HEK293 (cell line): ENCODE results near the gene C10orf67.
A peak's percentile ranks its signal among the peaks of the same experiment; 100 is the strongest.
"Not testable (repeated sequence)": the region's sequence is repeated elsewhere in the genome, so short reads cannot be mapped to it uniquely, and the experiment has no call there.

Source experiments
- CTCF ChIA-PET: fragments of 350-600 bp; formaldehyde crosslinking; extraction: SDS; loops from one replicate; lab custom pipeline; 2021; ENCODE audit warnings: antibody characterized with exemption; lab: Yijun Ruan, JAX
- POLR2A ChIA-PET: fragments of 300-600 bp; formaldehyde crosslinking; extraction: SDS; loops from one replicate; lab custom pipeline; 2020; ENCODE audit warnings: antibody characterized with exemption, inconsistent platforms; lab: Yijun Ruan, JAX
- H3K27ac ChIP-seq: fragments of 200-500 bp; sonication (Bioruptor generic); 2 replicates; pipeline ENCODE4 v1.5.1; 2014; ENCODE audit warnings: low read depth, low read length, control low read depth, inconsistent platforms; ENCODE audit errors: extremely low read depth
- H3K36me3 ChIP-seq, 2 experiments: fragments of 200-500 bp in 1 of 2; sonication (Bioruptor generic) in 1 of 2; 1 replicate in 1 of 2; 2 replicates in 1 of 2; pipeline ENCODE4 v1.5.1; 2014 to 2017; ENCODE audit warnings: inconsistent platforms in 2 of 2, low read length in 2 of 2; ENCODE audit not compliant: control insufficient read depth in 2 of 2, insufficient read depth in 1 of 2
- H3K4me1 ChIP-seq: fragments of 200-500 bp; sonication (Bioruptor generic); 2 replicates; pipeline ENCODE4 v1.5.1; 2014; ENCODE audit warnings: mild to moderate bottlenecking, low read length, inconsistent platforms; ENCODE audit not compliant: control insufficient read depth, insufficient read depth
- H3K4me3 ChIP-seq: 2 replicates; pipeline ENCODE4 v1.5.1; 2011; ENCODE audit warnings: low read depth, mild to moderate bottlenecking, control low read depth, low read length, moderate library complexity
- H3K9me3 ChIP-seq: fragments of 200-500 bp; sonication (Bioruptor generic); 2 replicates; pipeline ENCODE4 v1.5.1; 2014; ENCODE audit warnings: low read depth, low read length, inconsistent platforms; ENCODE audit not compliant: control insufficient read depth, insufficient read depth
- HOXC10 ChIP-seq: sonication (generic); formaldehyde crosslinking; IDR thresholded peaks from 2 replicates; pipeline ENCODE4 v1.8.1; 2023; ENCODE audit warnings: mild to moderate bottlenecking, missing genetic modification reagents
- KLF1 ChIP-seq: fragments of 450-650 bp; formaldehyde crosslinking; IDR thresholded peaks from 2 replicates; pipeline ENCODE4 v1.5.1; 2016; ENCODE audit warnings: missing biosample characterization, missing genetic modification characterization
- KLF10 ChIP-seq: fragments of 450-650 bp; IDR thresholded peaks from 2 replicates; pipeline ENCODE4 v1.5.1; 2018; ENCODE audit warnings: missing biosample characterization, mild to moderate bottlenecking, missing genetic modification characterization
- MZF1 ChIP-seq: fragments of 450-650 bp; formaldehyde crosslinking; IDR thresholded peaks from 2 replicates; pipeline ENCODE4 v1.5.1; 2017; ENCODE audit warnings: missing biosample characterization, missing genetic modification characterization, borderline replicate concordance
- PRDM6 ChIP-seq: fragments of 450-650 bp; formaldehyde crosslinking; IDR thresholded peaks from 2 replicates; pipeline ENCODE4 v1.5.1; 2017; ENCODE audit warnings: missing biosample characterization, missing genetic modification characterization
- ZBTB10 ChIP-seq: fragments of 450-650 bp; formaldehyde crosslinking; IDR thresholded peaks from 2 replicates; pipeline ENCODE4 v1.5.1; 2016; ENCODE audit warnings: missing biosample characterization, missing genetic modification characterization
- ZNF10 ChIP-seq: fragments of 450-650 bp; formaldehyde crosslinking; IDR thresholded peaks from 2 replicates; pipeline ENCODE4 v1.5.1; 2017; ENCODE audit warnings: missing biosample characterization, missing genetic modification characterization
- ZNF19 ChIP-seq: fragments of 450-650 bp; formaldehyde crosslinking; IDR thresholded peaks from 2 replicates; pipeline ENCODE4; 2016; ENCODE audit warnings: missing biosample characterization, missing genetic modification characterization, low read depth
- ZNF654 ChIP-seq: fragments of 450-650 bp; formaldehyde crosslinking; IDR thresholded peaks from 2 replicates; pipeline ENCODE4 v1.5.1; 2016; ENCODE audit warnings: low read depth, missing biosample characterization, missing genetic modification characterization
- ZNF776 ChIP-seq: fragments of 450-650 bp; formaldehyde crosslinking; IDR thresholded peaks from 2 replicates; pipeline ENCODE4 v1.5.0; 2017; ENCODE audit warnings: missing biosample characterization, missing genetic modification characterization, borderline replicate concordance
- ZNF830 ChIP-seq: fragments of 450-650 bp; IDR thresholded peaks from 2 replicates; pipeline ENCODE4 v1.5.0; 2018; ENCODE audit warnings: missing biosample characterization, missing genetic modification characterization, low read depth, mild to moderate bottlenecking, moderate library complexity

The C10orf67 gene

GRCh38 chr10:23314835-23315239 lies 29.8 kb downstream of the C10orf67 start (continued):
- TF ChIP-seq PRDM6 (tag by site-specific recombination), result no peak
- peak; percentile 73 for TF ChIP-seq ZNF654 (tag by site-specific recombination)
- TF ChIP-seq KLF1 (tag by site-specific recombination), result no peak
- no peak for TF ChIP-seq ZNF19

DNA sequence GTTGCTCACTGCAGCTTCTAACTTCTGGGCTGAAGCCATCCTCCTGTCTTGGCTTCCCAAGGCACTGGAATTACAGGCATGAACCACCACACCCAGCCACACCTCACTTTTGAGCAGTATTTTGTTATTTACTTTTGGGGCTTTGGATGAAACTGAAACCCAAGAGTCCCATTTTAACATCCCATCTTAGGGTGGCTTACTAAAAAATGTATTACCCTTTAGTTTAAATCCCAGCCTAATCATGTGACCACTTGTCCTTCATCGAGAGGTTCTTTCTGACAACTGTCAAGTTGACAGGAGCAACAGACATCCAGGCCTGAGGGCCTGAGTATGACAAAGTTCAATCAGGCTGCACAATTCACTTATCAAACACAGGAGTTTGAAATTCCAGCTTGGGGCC lies 33.6 kb downstream of the C10orf67 start:
- H3K4me3 ChIP-seq, result no peak overlapping the region
- TF ChIP-seq KLF10 (tag by site-specific recombination), result no peak
- TF ChIP-seq HOXC10 (CRISPR knock-in tag), result no peak
- H3K9me3 ChIP-seq, result no peaks in the 10 kb centered on the region
- no peak overlapping the region for H3K27ac ChIP-seq
- ChIA-PET POLR2A (no interaction called here), CTCF (interaction anchor here (0.7 to 1.3 kb wide), 2 partner anchors 16 to 18 kb away, joined by 3 to 4 read pairs; no protein-coding TSS in a partner anchor)
- no peaks in the 10 kb centered on the region for H3K36me3 ChIP-seq
- no peaks in the 10 kb centered on the region for H3K4me1 ChIP-seq

DNA sequence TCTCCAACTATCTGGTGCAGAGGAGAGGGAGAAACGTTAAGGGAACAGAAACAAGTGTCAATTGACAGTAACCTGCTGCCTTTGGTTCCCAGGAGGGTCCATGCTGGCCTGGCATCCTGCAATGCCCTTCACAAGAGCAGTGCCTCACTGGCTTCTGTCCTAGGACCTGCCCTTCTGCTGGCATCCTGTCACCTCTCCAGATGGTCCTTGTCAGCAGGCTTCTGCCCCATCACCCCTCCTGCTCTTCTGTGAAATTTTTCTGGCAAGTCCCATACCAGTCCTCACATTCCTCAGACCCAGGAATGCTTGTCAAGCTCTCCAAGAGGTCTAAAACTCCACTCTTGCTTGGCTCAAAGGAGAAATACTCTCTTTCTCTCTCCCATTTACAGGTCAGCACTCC lies 34.2 kb downstream of the C10orf67 start:
- no peaks in the 10 kb centered on the region for H3K4me1 ChIP-seq
- TF ChIP-seq ZNF654 (tag by site-specific recombination) (no peak), ZNF830 (tag by site-specific recombination) (no peak), ZNF10 (no peak), MZF1 (tag by site-specific recombination) (no peak), ZBTB10 (tag by site-specific recombination) (no peak)
- TF ChIP-seq, all 188 proteins: peak for 0
- POLR2A ChIA-PET, result no interaction called here
- Histone ChIP-seq H3K9me3 (no peaks in the 10 kb centered on the region), H3K27ac (no peak overlapping the region), H3K36me3 (no peaks in the 10 kb centered on the region), H3K4me3 (no peak overlapping the region)
- CTCF ChIA-PET, result interaction anchor here (0.7 kb wide), 1 partner anchor 15 kb away, joined by 3 read pairs; no protein-coding TSS in a partner anchor

GRCh38 chr10:23299961-23300360 lies 44.6 kb downstream of the C10orf67 start:
- H3K27ac ChIP-seq, H3K36me3 ChIP-seq, H3K4me1 ChIP-seq, H3K4me3 ChIP-seq, POLR2A ChIA-PET, H3K9me3 ChIP-seq: not testable (repeated sequence)
- CTCF ChIA-PET, result interaction anchor here (1.4 kb wide), 1 partner anchor 142 kb away, joined by 4 read pairs; no protein-coding TSS in a partner anchor

DNA sequence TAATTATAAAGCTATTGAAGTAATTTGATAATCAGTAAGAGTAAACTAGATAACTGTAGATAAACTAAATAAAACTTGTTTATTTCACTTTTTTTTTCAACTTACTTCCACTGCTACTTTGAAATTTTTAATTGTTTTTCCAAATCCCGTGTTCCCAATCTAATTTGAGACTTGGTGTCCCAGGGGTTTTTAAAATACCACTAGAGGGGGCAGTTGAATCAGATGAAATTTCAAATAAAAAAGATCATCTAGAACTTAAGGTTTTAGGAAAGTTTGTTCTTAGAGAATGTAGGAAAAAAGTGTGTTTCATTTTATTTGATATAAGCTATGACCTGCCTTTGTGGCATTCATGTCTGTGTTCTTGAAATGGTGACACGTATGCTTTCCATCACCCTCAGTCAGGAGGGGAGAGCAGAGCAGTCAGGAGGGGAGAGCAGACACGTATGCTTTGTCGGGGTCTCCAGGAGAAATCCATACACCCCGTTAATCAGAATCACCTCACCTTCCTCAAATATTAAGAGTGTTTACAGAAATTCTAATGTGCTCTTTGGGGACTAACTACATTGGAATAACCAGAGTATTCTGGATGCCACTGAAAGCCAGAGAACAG lies 49.9 kb downstream of the C10orf67 start:
- H3K4me3 ChIP-seq, result no peak overlapping the region
- H3K36me3 ChIP-seq, result no peaks in the 10 kb centered on the region
- H3K27ac ChIP-seq, result no peak overlapping the region
- H3K4me1 ChIP-seq, result no peaks in the 10 kb centered on the region
- ChIA-PET POLR2A (no interaction called here), CTCF (interaction anchor here (0.6 to 6.4 kb wide), 34 partner anchors 8 to 1224 kb away, joined by 3 to 96 read pairs (median 4); no protein-coding TSS in a partner anchor)
- no peaks in the 10 kb centered on the region for H3K9me3 ChIP-seq
- no peak for TF ChIP-seq ZNF776
- peak; percentile 61 for TF ChIP-seq ZNF654 (tag by site-specific recombination)
- TF ChIP-seq, all 188 proteins: peak for 1
